ENCODE data around the gene RASA2. TPM values are rescaled to one million over a fixed set of nuclear protein-coding genes. Genes with fewer than 3 reads are reported as not detected.

Gene RASA2
- total and polyA plus RNA-seq, 10 of the 15 experiments (the other 5 are each of a cell fraction or from before 2014, with no cell fraction given), result 1.9 to 9.4 (median 7.2) TPM

GRCh38 chr3:141449424-141449823 lies 37.4 kb upstream of the RASA2 start:
- DNase-seq (ENCODE audit: low read depth, low spot score) (no peak), FAIRE-seq (no peak), ATAC-seq (no peak)
- Histone ChIP-seq H3K79me2 (ENCODE audit: control insufficient read depth, insufficient read depth, low read length) (no peaks in the 10 kb centered on the region), H3K9me3 (replicated peaks; ENCODE audit: control insufficient read depth, insufficient read depth, low read length) (no peaks in the 10 kb centered on the region), H3K27ac (ENCODE audit: control insufficient read depth, insufficient read depth) (no peak overlapping the region), H3K9ac (ENCODE audit: control insufficient read depth, insufficient read depth, low read length) (no peak overlapping the region), H3K4me1 (ENCODE audit: control insufficient read depth, insufficient read depth, low read length) (no peaks in the 10 kb centered on the region; the same call in 1 of the 2 replicates), H4K20me1 (ENCODE audit: control insufficient read depth, insufficient read depth) (no peaks in the 10 kb centered on the region), H2AFZ (ENCODE audit: control insufficient read depth, low read depth, low read length) (no peak overlapping the region), H3K4me3 (no peak overlapping the region), H3K36me3 (ENCODE audit: control insufficient read depth in 2 of 2, insufficient read depth in 2 of 2, low read length in 1 of 2) (peaks cover under 1 to 17% of the 10 kb centered on the region in 2 experiments; a peak in 3 of 4 replicates), H3K4me2 (ENCODE audit: control insufficient read depth, insufficient read depth) (no peak overlapping the region), H3K27me3 (replicated peaks in 1 of 2; ENCODE audit: control insufficient read depth in 2 of 2, insufficient read depth in 2 of 2, low read length in 1 of 2) (no peaks in the 10 kb centered on the region)
- WGBS (ENCODE audit: insufficient coverage, insufficient replicate concordance, low lambda C conversion rate, missing lambda C conversion rate), result 80% methylated on average over 6 of the region's 6 CpGs
- intact Hi-C loops (cut with micrococcal nuclease; ENCODE audit: unreplicated experiment) (no loop called here), in situ Hi-C loops (cut with MboI) (no loop called here)
- ChIA-PET POLR2A (interaction anchor here (1.2 to 1.6 kb wide), 2 partner anchors 103 to 137 kb away, joined by 3 to 4 read pairs; no protein-coding TSS in a partner anchor), RAD21 (ENCODE audit: unreplicated experiment) (interaction anchor here (0.8 to 4.0 kb wide), 8 partner anchors 7 to 144 kb away, joined by 3 to 33 read pairs (median 7); no protein-coding TSS in a partner anchor), CTCF (interaction anchor here (0.9 to 5.1 kb wide), 15 partner anchors 8 to 218 kb away, joined by 3 to 71 read pairs (median 8); partner anchors contain the start of genes PXYLP1 and ZBTB38), SMC1A (ENCODE audit: uncharacterized antibody, unreplicated experiment) (interaction anchor here (0.7 to 12.0 kb wide), 8 partner anchors 8 to 140 kb away, joined by 3 to 209 read pairs (median 12); no protein-coding TSS in a partner anchor)
- no TSS peak for BruUV-seq (replicated peaks)
- TF ChIP-seq CUX1 (IDR thresholded peaks at IDR 0.05; ENCODE audit: insufficient replicate concordance, low read depth, low read length), result no peak
- no peak for TF ChIP-seq RAD51 (IDR thresholded peaks at IDR 0.05)
- TF ChIP-seq RCOR1 (conservative IDR thresholded peaks at IDR 0.05; ENCODE audit: low read depth, low read length), result no peak
- TF ChIP-seq MYC (IDR thresholded peaks at IDR 0.05; ENCODE audit: insufficient read depth, insufficient read length, insufficient replicate concordance, low read length, severe bottlenecking), result no peak
- TF ChIP-seq SUPT20H (IDR thresholded peaks at IDR 0.05; ENCODE audit: borderline replicate concordance, control insufficient read depth, low read depth, low read length), result no peak
- no peak for TF ChIP-seq ZNF687 (IDR thresholded peaks at IDR 0.05)
- no peak for TF ChIP-seq LARP7 (IDR thresholded peaks at IDR 0.05)
- no peak for TF ChIP-seq RELA (IDR thresholded peaks at IDR 0.05; ENCODE audit: borderline replicate concordance, partially characterized antibody)
- no peak for TF ChIP-seq STAT1 (conservative IDR thresholded peaks at IDR 0.05)
- TF ChIP-seq ZSCAN29 (IDR thresholded peaks at IDR 0.05), result no peak
- TF ChIP-seq CHD1 (IDR thresholded peaks at IDR 0.05; ENCODE audit: low read depth, low read length), result no peak
- no peak for TF ChIP-seq NFIC (IDR thresholded peaks at IDR 0.05; ENCODE audit: low read depth, low read length)
- TF ChIP-seq NKRF (conservative IDR thresholded peaks at IDR 0.05), result no peak

Measured in GM12878 (cell line).